SK-N-SH treated with all-trans-retinoic acid at 6 μM for 48 hours (cell line): ENCODE measurements around the gene DTD1.

Source experiments
- ARNTL ChIP-seq: fragments of 450-650 bp; formaldehyde crosslinking; IDR thresholded peaks from 2 replicates; pipeline ENCODE4 v1.5.0; 2020; ENCODE audit warnings: low read depth, mild to moderate bottlenecking, moderate library complexity, borderline replicate concordance
- BACH2 ChIP-seq: fragments of 250-450 bp; sonication (Bioruptor Pico); IDR thresholded peaks from 2 replicates; pipeline ENCODE4 v1.9.0; 2021; ENCODE audit warnings: mild to moderate bottlenecking, borderline replicate concordance
- ESRRG ChIP-seq: fragments of 250-450 bp; sonication (Bioruptor Pico); IDR thresholded peaks from 2 replicates; pipeline ENCODE4 v1.6.1; 2021; ENCODE audit warnings: mild to moderate bottlenecking
- GLIS3 ChIP-seq: fragments of 250-450 bp; sonication (Bioruptor Pico); IDR thresholded peaks from 2 replicates; pipeline ENCODE4 v1.5.0; 2020; ENCODE audit warnings: mild to moderate bottlenecking, moderate library complexity
- ISL1 ChIP-seq: fragments of 250-450 bp; sonication (Bioruptor Pico); IDR thresholded peaks from 2 replicates; pipeline ENCODE4 v2.1.2; 2022; ENCODE audit warnings: mild to moderate bottlenecking, moderate library complexity
- OSR1 ChIP-seq: fragments of 250-450 bp; sonication (Bioruptor Pico); IDR thresholded peaks from 2 replicates; pipeline ENCODE4 v1.8.0; 2022; ENCODE audit warnings: moderate library complexity, mild to moderate bottlenecking, inconsistent platforms
- ZFP3 ChIP-seq: fragments of 250-450 bp; sonication (Bioruptor Pico); IDR thresholded peaks from 2 replicates; pipeline ENCODE4 v1.5.0; 2020; ENCODE audit warnings: mild to moderate bottlenecking, moderate library complexity
- ZNF70 ChIP-seq: fragments of 450-650 bp; formaldehyde crosslinking; IDR thresholded peaks from 2 replicates; pipeline ENCODE4 v1.5.0; 2020; ENCODE audit warnings: mild to moderate bottlenecking, moderate library complexity

DNA sequence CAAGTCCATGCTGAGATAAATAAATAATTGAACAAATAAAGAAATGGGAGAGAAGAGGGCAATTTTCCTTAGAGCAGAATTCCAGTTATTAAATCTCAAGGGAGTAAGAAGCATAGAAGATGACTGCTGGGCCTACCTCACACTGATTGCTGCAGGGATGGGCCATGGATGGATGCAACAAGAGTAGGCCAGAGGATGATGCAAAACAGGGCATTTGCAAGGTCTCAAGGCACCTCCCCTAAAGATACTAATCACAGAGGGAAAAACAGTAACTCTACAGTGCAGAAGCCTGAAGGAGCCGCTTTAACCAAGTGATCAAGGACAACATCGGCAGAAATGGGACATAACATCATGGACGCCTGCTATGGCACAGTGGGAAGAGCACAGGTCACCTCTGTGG lies 224.1 kb downstream of the DTD1 start:
- TF ChIP-seq ZNF70 (no peak), GLIS3 (CRISPR knock-in tag) (no peak), ISL1 (CRISPR knock-in tag) (no peak), ARNTL (no peak), ZFP3 (CRISPR knock-in tag) (no peak), OSR1 (no peak), ESRRG (CRISPR knock-in tag) (no peak), BACH2 (CRISPR knock-in tag) (no peak)
